Neural cell (in vitro differentiated cells): ENCODE results near the gene TMEM9.

Source experiments
- CTCF ChIP-seq: fragments of 450-650 bp; IDR thresholded peaks from 2 replicates; pipeline ENCODE4 v1.5.1; 2014; ENCODE audit warnings: antibody characterized with exemption, mild to moderate bottlenecking, moderate library complexity; ENCODE audit not compliant: poor library complexity, severe bottlenecking
- POLR2AphosphoS5 ChIP-seq: IDR thresholded peaks from 2 replicates; pipeline ENCODE4 v1.6.1; 2012
- RAD21 ChIP-seq: fragments of 450-650 bp; conservative IDR thresholded peaks from 2 replicates; pipeline ENCODE4 v1.6.1; 2014; ENCODE audit warnings: antibody characterized with exemption, mild to moderate bottlenecking, moderate library complexity
- SMC3 ChIP-seq: fragments of 450-650 bp; conservative IDR thresholded peaks from 2 replicates; pipeline ENCODE4 v1.6.1; 2014; ENCODE audit warnings: antibody characterized with exemption, mild to moderate bottlenecking, moderate library complexity; ENCODE audit not compliant: poor library complexity

GRCh38 chr1:201128476-201128875, 25.8 kb downstream of the TMEM9 start:
- TF ChIP-seq CTCF, result no peak
- TF ChIP-seq SMC3, result no peak
- TF ChIP-seq POLR2AphosphoS5, result no peak
- TF ChIP-seq RAD21, result no peak
